Heart right ventricle (tissue), 16 donors: ENCODE measurements around the gene ARHGAP42. TPM values are rescaled to one million over a fixed set of nuclear protein-coding genes. Genes with fewer than 3 reads are reported as not detected.

Source experiments
- ATAC-seq, 8 donors: fragments of 200-7000 bp; cut with Tn5 transposase; one replicate each; pipeline ENCODE4 v1.9.1; 2020; ENCODE audit warnings: mild to moderate bottlenecking in 8 of 8, moderate library complexity in 8 of 8, moderate number of reproducible peaks in 1 of 8
- DNase-seq, 2 donors: peaks; one replicate each; pipeline ENCODE4 v3.0.0-alpha.2; 2020
- H3K27ac ChIP-seq, 10 donors: fragments of 200-600 bp; sonication (generic) in 2 of 10; one replicate each; pipeline versions ENCODE4 v1.5.0 to v1.8.0; 2020 to 2022; ENCODE audit warnings: mild to moderate bottlenecking in 3 of 10
- H3K27me3 ChIP-seq, 7 donors: fragments of 200-600 bp; one replicate each; pipeline ENCODE4 v1.8.0; 2021 to 2022; ENCODE audit warnings: mild to moderate bottlenecking in 2 of 7
- H3K36me3 ChIP-seq, 9 donors: fragments of 200-600 bp; sonication (generic) in 1 of 9; one replicate each; pipeline versions ENCODE4 v1.5.0 to v1.8.0; 2020 to 2022; ENCODE audit warnings: mild to moderate bottlenecking in 2 of 9
- H3K4me1 ChIP-seq, 9 donors: fragments of 200-600 bp; sonication (generic) in 1 of 9; one replicate each; pipeline versions ENCODE4 v1.5.0 to v1.8.0; 2020 to 2022; ENCODE audit warnings: mild to moderate bottlenecking in 4 of 9
- H3K4me3 ChIP-seq, 10 donors: fragments of 200-600 bp; sonication (generic) in 2 of 10; one replicate each; pipeline versions ENCODE4 v1.5.0 to v1.8.0; 2020 to 2022; ENCODE audit warnings: mild to moderate bottlenecking in 7 of 10, moderate library complexity in 2 of 10
- H3K9me3 ChIP-seq, 11 donors: fragments of 200-600 bp in 10 of 11; sonication (generic) in 2 of 11; one replicate each; pipeline versions ENCODE4 v1.5.0 to v1.8.0; 2013 to 2022; ENCODE audit warnings: mild to moderate bottlenecking in 2 of 11, control low read depth in 1 of 11, moderate library complexity in 1 of 11
- CTCF ChIP-seq, 9 donors: fragments of 200-600 bp; sonication (generic) in 2 of 9; IDR thresholded peaks; one replicate each; pipeline versions ENCODE4 v1.5.0 to v1.8.0; 2021 to 2022; ENCODE audit warnings: antibody characterized with exemption in 9 of 9, mild to moderate bottlenecking in 5 of 9, moderate library complexity in 1 of 9
- WGBS, 2 donors: extraction: QIAGEN DNeasy Blood & Tissue Kit; methylation state at CpG; one replicate each; pipeline ENCODE4 v1.1.7; 2013; ENCODE audit warnings: inconsistent platforms in 1 of 2; 5-methylcytosine and 5-hydroxymethylcytosine counted together
- intact Hi-C, 10 donors: fragments of 100-400 bp; cut with DNase I; formaldehyde crosslinking; loops; one replicate each; pipeline versions ENCODE4 v1.11.1 to v1.14.2; 2022
- polyA plus RNA-seq, 2 donors: library from polyadenylated mRNA; stranded (reverse); fragments of 200-250 nt; gene quantifications; one replicate each; pipeline ENCODE4 v1.2.3, GENCODE V29; 2013
- total RNA-seq, 10 donors: library from RNA; stranded (reverse); fragmentation: NEBNext Ultra II Directional in 3 of 10; extraction: Animal tissue kit (Norgen Biotek cat#: 25700) in 3 of 10; gene quantifications; one replicate each; pipeline versions ENCODE4 v1.2.1 to v1.2.4, GENCODE V29; 2021 to 2023
- donor health status: Arrhythmogenic right ventricular cardiomyopathy.
- donor health status: ischemic (EF 13 %, LVEDD 7.1; RV severe dilation, severe dysfunction).
- donor health status: healthy with polysubstance abuse.
- donor health status: DM: no; HTN: yes; CAD: no.
- donor health status: DM: no; HTN: no; CAD: no.
- donor health status: ischemic (EF 25% LVEDD 6.9; RV normal size, moderate dysfunction).
- donor health status: ischemic (EF 25% LVEDD 5.7; RV mildly dilated, moderate dysfunction).
- donor health status: healthy.
- donor health status: DM: yes; HTN: yes; CAD: no.
- donor health status: Ischemic cardiomyopathy.
- donor health status: ischemic (EF 35%, LVEDD 5.7; RV mildly dilated, moderate dysfunction).
- donor health status: nonischemic (EF 11% LVEDD 7.7; RV severe dilation, severe dysfunction).
- donor health status: DM: yes; HTN: yes; CAD: no.
- donor health status: PGD.
- donor health status: ischemic (EF 29% LVEDD 5.4; RV normal size, mild dysfunction).
- donor health status: nonischemic (EF 23%, LVEDD 6.1; RV moderate dilation, normal function).

Gene ARHGAP42
- total and polyA plus RNA-seq, 12 donors, result 3.9 to 13.1 (median 8.8) TPM

DNA sequence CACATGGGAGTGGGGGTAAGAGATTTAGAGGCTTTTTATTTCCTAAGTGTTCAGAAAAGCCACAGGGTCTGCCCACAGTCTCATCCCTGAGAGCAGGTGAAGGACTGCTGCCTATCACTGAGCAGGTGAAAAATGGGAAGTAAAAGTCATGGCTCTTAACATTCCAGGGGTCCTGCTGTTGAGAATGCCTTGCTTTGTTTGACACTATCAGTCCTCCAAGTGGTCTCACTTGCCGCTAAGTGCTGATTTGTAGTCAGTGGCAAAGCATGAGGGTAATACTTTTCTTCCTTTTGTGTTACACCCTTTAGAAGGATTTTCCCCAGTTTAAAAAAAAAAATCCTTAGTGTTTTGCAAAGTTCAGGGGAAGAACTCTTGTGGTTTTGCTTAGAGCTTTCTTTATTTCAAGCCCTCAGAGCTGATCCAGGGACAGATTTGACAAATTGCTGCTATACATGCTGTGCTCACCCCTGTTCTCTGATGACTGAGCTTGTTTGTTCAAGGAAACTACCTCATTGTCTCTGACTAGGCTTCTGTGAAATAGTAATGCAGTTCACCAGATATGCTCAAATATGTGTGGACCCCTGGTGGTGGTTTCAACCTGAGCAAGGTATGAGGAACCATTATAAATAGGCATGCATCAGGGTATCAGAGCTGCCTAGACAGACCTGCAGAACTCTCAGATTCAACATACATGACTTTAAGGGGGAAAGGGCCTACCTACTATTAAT, 141.0 kb downstream of the ARHGAP42 start:
- Histone ChIP-seq H3K27me3 (no peaks in the 10 kb centered on the region), H3K4me1 (peaks cover 2 to 43% (median 39%) of the 10 kb centered on the region in 9 donors), H3K9me3 (no peaks in the 10 kb centered on the region), H3K27ac (no peak overlapping the region), H3K36me3 (no peaks in the 10 kb centered on the region), H3K4me3 (no peak overlapping the region)
- 97 to 98% methylated on average over 1 of the region's 1 CpG for WGBS, 2 donors
- peak in 2 of 9 donors; percentile 14 to 24 for TF ChIP-seq CTCF (IDR thresholded peaks at IDR 0.05)
- no peak for ATAC-seq
- intact Hi-C loops, result loop anchor here in 2 of 10 donors (5.0 kb wide), 2 partner anchors 81 to 1614 kb away; no protein-coding TSS in a partner anchor
- no peak for DNase-seq

DNA sequence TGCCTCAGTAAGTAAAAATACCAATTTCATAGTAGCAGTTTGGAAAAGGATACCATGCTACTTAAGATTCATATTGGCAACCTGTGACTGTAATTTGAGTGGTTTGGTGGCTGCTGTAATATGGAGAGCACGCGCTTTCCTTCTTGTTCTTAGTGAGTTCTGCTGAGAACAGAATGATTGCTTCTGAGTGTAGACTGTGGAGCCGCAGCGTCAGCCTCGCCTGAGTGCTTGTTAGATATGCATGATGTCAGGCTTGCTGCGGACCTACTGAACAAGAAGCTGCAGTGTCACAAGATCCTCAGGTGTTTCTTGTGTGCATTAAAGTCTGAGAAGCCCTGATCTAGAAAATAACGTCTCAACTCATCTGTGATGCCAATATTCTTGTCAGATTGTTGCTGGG, 143.2 kb downstream of the ARHGAP42 start:
- H3K4me3 ChIP-seq, result peak overlapping the region in 1 of 10 donors; percentile 5
- H3K36me3 ChIP-seq, result no peaks in the 10 kb centered on the region
- 30 to 50% methylated on average over 7 of the region's 7 CpGs for WGBS, 2 donors
- H3K27me3 ChIP-seq, result no peaks in the 10 kb centered on the region
- TF ChIP-seq CTCF (IDR thresholded peaks at IDR 0.05), result no peak
- intact Hi-C loops, result no loop called here
- H3K4me1 ChIP-seq, result peaks cover 2 to 38% (median 29%) of the 10 kb centered on the region in 9 donors
- peak in 1 of 2 donors; percentile 11 for DNase-seq
- no peak overlapping the region for H3K27ac ChIP-seq
- peak in 6 of 8 donors; percentile 26 to 68 (median 58) for ATAC-seq
- no peaks in the 10 kb centered on the region for H3K9me3 ChIP-seq

- no peaks in the 10 kb centered on the region for H3K9me3 ChIP-seq
- peaks cover 2 to 38% (median 29%) of the 10 kb centered on the region in 9 donors for H3K4me1 ChIP-seq
- intact Hi-C loops, result no loop called here
- no peaks in the 10 kb centered on the region for H3K36me3 ChIP-seq
- H3K27ac ChIP-seq, result peak overlapping the region in 2 of 10 donors; percentile 21 to 33
- no peak for TF ChIP-seq CTCF (IDR thresholded peaks at IDR 0.05)
- ATAC-seq (peak in 7 of 8 donors; percentile 42 to 85 (median 75)), DNase-seq (peak in 1 of 2 donors; percentile 42)
- WGBS, 2 donors, result 41 to 44% methylated on average over 6 of the region's 6 CpGs
- peak overlapping the region in 1 of 10 donors; percentile 5 for H3K4me3 ChIP-seq
- no peaks in the 10 kb centered on the region for H3K27me3 ChIP-seq
Measured at GRCh38 chr11:100830978-100831732, 144.1 kb downstream of the ARHGAP42 start.

DNA sequence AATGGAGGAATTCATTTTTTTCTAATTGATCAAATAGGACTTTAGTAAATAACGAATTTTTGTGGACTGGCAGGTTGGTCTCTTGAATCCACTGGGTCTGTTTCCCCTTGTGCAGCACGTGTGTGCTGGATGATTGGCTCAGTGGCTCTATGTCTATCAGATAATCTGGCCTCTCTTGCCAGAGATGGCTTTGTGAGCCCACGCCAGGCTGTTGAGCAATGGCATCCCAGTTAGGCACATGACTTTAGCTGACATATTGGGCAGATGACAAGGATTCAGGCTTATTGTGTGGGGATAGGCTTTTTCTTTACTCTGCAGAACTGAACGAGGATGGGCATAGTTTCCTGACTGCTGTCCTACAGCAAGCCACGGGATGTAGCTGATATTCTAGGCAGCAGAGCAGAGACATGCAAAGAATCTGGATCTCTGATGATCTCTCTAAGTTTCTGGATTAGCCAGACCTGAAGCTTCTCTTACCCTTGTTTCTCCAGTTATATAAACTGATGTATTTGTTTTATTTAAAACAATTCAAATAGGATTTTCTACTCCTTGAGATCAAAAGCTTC, 144.9 kb downstream of the ARHGAP42 start:
- Histone ChIP-seq H3K27ac (peak overlapping the region in 2 of 10 donors; percentile 17 to 21), H3K36me3 (no peaks in the 10 kb centered on the region), H3K27me3 (no peaks in the 10 kb centered on the region), H3K4me3 (no peak overlapping the region), H3K9me3 (no peaks in the 10 kb centered on the region), H3K4me1 (peaks cover 2 to 38% (median 29%) of the 10 kb centered on the region in 9 donors)
- DNase-seq (peak in 1 of 2 donors; percentile 13), ATAC-seq (peak in 7 of 8 donors; percentile 19 to 68 (median 52))
- intact Hi-C loops, result no loop called here
- TF ChIP-seq CTCF (IDR thresholded peaks at IDR 0.05), result no peak
- 40 to 45% methylated on average over 5 of the region's 5 CpGs for WGBS, 2 donors
